K562 (cell line): ENCODE measurements around the gene TANC1. TPM values are rescaled to one million over a fixed set of nuclear protein-coding genes. Genes with fewer than 3 reads are reported as not detected.
A peak's percentile ranks its signal among the peaks of the same experiment; 100 is the strongest.

ENCODE experiments used
- ATF6 ChIP-seq: sonication (generic); formaldehyde crosslinking; IDR thresholded peaks from 2 replicates; pipeline ENCODE4 v1.4.0; 2020; ENCODE audit warnings: mild to moderate bottlenecking, missing genetic modification reagents
- ETV1 ChIP-seq: fragments of 450-650 bp; conservative IDR thresholded peaks from 2 replicates; pipeline ENCODE4 v1.6.1; 2016; ENCODE audit warnings: missing genetic modification characterization, control low read depth, low read depth, missing compliant biosample characterization
- MAFF ChIP-seq: IDR thresholded peaks from 2 replicates; pipeline ENCODE4 v1.6.1; 2012; ENCODE audit warnings: low read length, improper control_type of control experiment
- MED1 ChIP-seq: sonication (generic); formaldehyde crosslinking; IDR thresholded peaks from 2 replicates; pipeline ENCODE4 v1.8.1; 2023; ENCODE audit warnings: missing genetic modification reagents, borderline replicate concordance
- NKRF ChIP-seq: fragments of 450-650 bp; IDR thresholded peaks from 2 replicates; pipeline ENCODE4 v1.6.1; 2016; ENCODE audit warnings: borderline replicate concordance
- POLR2B ChIP-seq: fragments of 450-650 bp; IDR thresholded peaks from 2 replicates; pipeline ENCODE4 v1.6.1; 2018; ENCODE audit warnings: low read depth; ENCODE audit not compliant: partially characterized antibody
- RBM14 ChIP-seq: fragments of 200-400 bp; formaldehyde crosslinking; IDR thresholded peaks from 2 replicates; pipeline ENCODE4 v1.6.1; 2018; ENCODE audit warnings: low read depth, mild to moderate bottlenecking, low read length, moderate library complexity, borderline replicate concordance; ENCODE audit not compliant: insufficient read depth
- RBM34 ChIP-seq: fragments of 200-400 bp; formaldehyde crosslinking; IDR thresholded peaks from 2 replicates; pipeline ENCODE4 v1.6.1; 2018; ENCODE audit warnings: low read length, borderline replicate concordance; ENCODE audit not compliant: insufficient read depth
- SPI1 ChIP-seq: IDR thresholded peaks from 2 replicates; pipeline ENCODE4 v1.6.1; 2011; ENCODE audit warnings: low read depth, low read length, control low read depth, borderline replicate concordance
- TAF1 ChIP-seq: IDR thresholded peaks from 2 replicates; pipeline ENCODE4 v1.6.1; 2011; ENCODE audit warnings: mild to moderate bottlenecking, low read length, moderate library complexity; ENCODE audit not compliant: insufficient read depth, control insufficient read depth, severe bottlenecking; ENCODE audit errors: extremely low read depth
- TBL1XR1 ChIP-seq, 2 experiments: IDR thresholded peaks; 2 replicates each; pipeline ENCODE4 v1.6.1; 2012; ENCODE audit warnings: improper control_type of control experiment in 2 of 2, low read length in 2 of 2, mild to moderate bottlenecking in 1 of 2
- THRAP3 ChIP-seq: fragments of 450-650 bp; IDR thresholded peaks from 2 replicates; pipeline ENCODE4 v1.6.1; 2016; ENCODE audit warnings: mild to moderate bottlenecking, inconsistent platforms, borderline replicate concordance
- TRIM28 ChIP-seq: fragments of 450-650 bp; IDR thresholded peaks from 2 replicates; pipeline ENCODE4 v1.6.1; 2017
- U2AF2 ChIP-seq: fragments of 200-400 bp; formaldehyde crosslinking; optimal IDR thresholded peaks from 2 replicates; pipeline ENCODE3; 2017; ENCODE audit warnings: low read depth, mild to moderate bottlenecking, low read length
- YBX1 ChIP-seq: fragments of 450-650 bp; IDR thresholded peaks from 2 replicates; pipeline ENCODE4 v1.7.1; 2016; ENCODE audit warnings: mild to moderate bottlenecking
- ZNF311 ChIP-seq: fragments of 250-450 bp; sonication (Bioruptor Pico); IDR thresholded peaks from 2 replicates; pipeline ENCODE4 v1.4.0; 2020; ENCODE audit warnings: mild to moderate bottlenecking, moderate library complexity
- ZNF740 ChIP-seq, 3 experiments: fragments of 200-800 bp in 1 of 3; sonication (Bioruptor generic) in 1 of 3; sonication (generic) in 1 of 3; formaldehyde crosslinking in 1 of 3; IDR thresholded peaks; 2 replicates each; pipeline versions ENCODE4 v1.6.1 to v1.8.0; 2016 to 2022; ENCODE audit warnings: mild to moderate bottlenecking in 2 of 3, missing compliant biosample characterization in 2 of 3, missing genetic modification characterization in 2 of 3, missing genetic modification reagents in 1 of 3
- ZNF766 ChIP-seq: fragments of 200-800 bp; sonication (Bioruptor generic); conservative IDR thresholded peaks from 2 replicates; pipeline ENCODE4 v1.6.1; 2016; ENCODE audit warnings: missing genetic modification characterization, missing compliant biosample characterization
- polyA plus RNA-seq, 8 experiments: library from polyadenylated mRNA; depleted of rRNA in 4 of 8; stranded (reverse) in 5 of 8; unstranded in 3 of 8; fragments of >200 nt; fragmentation: Nextera tagmentation in 2 of 8; fragmentation: Illumina TruSeq in 1 of 8; extraction: Ambion mirVana in 2 of 8; extraction: Trizol in 1 of 8; gene quantifications; 2 replicates each; pipeline versions ENCODE4 v1.2.1 to v1.2.3, GENCODE V29; 2011 to 2014; ENCODE audit warnings: inconsistent platforms in 1 of 8, missing spikeins in 1 of 8
- total RNA-seq, 7 experiments: library from RNA; depleted of rRNA in 6 of 7; stranded (reverse); fragments of >200 nt in 6 of 7; fragmentation: Illumina TruSeq in 2 of 7; extraction: Trizol in 2 of 7; gene quantifications; 2 replicates each; pipeline versions ENCODE4 v1.2.1 to v1.2.3, GENCODE V29; 2011 to 2021; ENCODE audit warnings: low replicate concordance in 1 of 7
- TF ChIP-seq, protein P1 (sequence below): fragments of 250-450 bp; sonication (Bioruptor Pico); IDR thresholded peaks from 2 replicates; pipeline ENCODE4 v1.5.0; 2020; ENCODE audit warnings: mild to moderate bottlenecking
- TF ChIP-seq, protein P2 (sequence below): fragments of 450-650 bp; formaldehyde crosslinking; IDR thresholded peaks from 2 replicates; pipeline ENCODE4 v1.4.0; 2022; ENCODE audit warnings: missing genetic modification characterization

TANC1 gene
- total and polyA plus RNA-seq, 9 of the 15 experiments (the other 6 are each of a cell fraction or from before 2014, with no cell fraction given), result under 0.01 to 0.20 (median 0.07) TPM; not detected in 1

DNA sequence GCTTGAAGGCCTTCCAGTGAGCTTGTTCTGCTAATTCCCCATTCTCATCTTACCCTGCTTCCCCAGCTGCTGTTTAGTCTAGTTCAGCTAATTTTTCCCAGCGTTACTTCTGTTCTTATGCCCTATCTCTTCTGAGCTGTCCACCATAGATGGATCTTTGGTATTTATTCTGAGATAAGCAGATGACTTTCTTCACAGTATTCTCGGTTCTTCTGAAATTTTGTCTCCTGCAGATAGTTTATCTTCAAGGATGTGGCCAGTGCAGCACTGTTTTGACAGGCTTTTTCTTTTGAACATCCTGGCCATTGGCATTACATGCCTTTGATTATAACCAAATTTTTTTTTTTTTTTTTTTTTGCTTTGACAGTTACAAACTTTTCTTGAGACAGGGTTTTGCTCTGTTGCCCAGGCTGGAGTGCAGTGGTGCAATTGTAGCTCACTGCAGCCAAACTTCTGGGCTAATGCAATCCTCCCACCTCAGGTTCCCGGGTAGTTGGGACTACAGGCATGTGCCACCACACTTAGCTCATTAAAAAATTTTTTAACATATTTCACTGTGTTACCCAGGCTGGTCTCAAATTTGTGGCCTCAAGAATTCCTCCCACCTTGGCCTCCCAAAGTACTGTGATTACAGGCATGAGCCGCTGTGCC, 183.8 kb downstream of the TANC1 start (continued):
- TF ChIP-seq ATF6 (CRISPR knock-in tag), result no peak
- no peak for TF ChIP-seq SPI1
- no peak for TF ChIP-seq YBX1
- TF ChIP-seq MAFF, result peak; percentile 36; the same call in 1 of the 2 replicates
- no peak for TF ChIP-seq NKRF
- no peak for TF ChIP-seq ETV1 (tag)
- no peak for TF ChIP-seq RBM34
- no peak for TF ChIP-seq THRAP3
- no peak for TF ChIP-seq U2AF2
- TF ChIP-seq, protein P1, sequence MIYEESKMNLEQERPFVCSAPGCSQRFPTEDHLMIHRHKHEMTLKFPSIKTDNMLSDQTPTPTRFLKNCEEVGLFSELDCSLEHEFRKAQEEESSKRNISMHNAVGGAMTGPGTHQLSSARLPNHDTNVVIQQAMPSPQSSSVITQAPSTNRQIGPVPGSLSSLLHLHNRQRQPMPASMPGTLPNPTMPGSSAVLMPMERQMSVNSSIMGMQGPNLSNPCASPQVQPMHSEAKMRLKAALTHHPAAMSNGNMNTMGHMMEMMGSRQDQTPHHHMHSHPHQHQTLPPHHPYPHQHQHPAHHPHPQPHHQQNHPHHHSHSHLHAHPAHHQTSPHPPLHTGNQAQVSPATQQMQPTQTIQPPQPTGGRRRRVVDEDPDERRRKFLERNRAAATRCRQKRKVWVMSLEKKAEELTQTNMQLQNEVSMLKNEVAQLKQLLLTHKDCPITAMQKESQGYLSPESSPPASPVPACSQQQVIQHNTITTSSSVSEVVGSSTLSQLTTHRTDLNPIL, result no peak
- no peak for TF ChIP-seq MED1 (CRISPR knock-in tag)
- TF ChIP-seq, protein P2, sequence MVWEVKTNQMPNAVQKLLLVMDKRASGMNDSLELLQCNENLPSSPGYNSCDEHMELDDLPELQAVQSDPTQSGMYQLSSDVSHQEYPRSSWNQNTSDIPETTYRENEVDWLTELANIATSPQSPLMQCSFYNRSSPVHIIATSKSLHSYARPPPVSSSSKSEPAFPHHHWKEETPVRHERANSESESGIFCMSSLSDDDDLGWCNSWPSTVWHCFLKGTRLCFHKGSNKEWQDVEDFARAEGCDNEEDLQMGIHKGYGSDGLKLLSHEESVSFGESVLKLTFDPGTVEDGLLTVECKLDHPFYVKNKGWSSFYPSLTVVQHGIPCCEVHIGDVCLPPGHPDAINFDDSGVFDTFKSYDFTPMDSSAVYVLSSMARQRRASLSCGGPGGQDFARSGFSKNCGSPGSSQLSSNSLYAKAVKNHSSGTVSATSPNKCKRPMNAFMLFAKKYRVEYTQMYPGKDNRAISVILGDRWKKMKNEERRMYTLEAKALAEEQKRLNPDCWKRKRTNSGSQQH (CRISPR knock-in tag), result no peak
- TF ChIP-seq TRIM28, result no peak
- TF ChIP-seq POLR2B, result no peak
- peak in 1 of 2 experiments; percentile 89; a peak in 2 of 4 replicates for TF ChIP-seq TBL1XR1 (IDR thresholded peaks at IDR 0.05; ENCODE audit: low read length in 2 of 2)
- no peak for TF ChIP-seq TAF1
- TF ChIP-seq ZNF740 (CRISPR knock-in tag; IDR thresholded peaks at IDR 0.05), result no peak
- no peak for TF ChIP-seq ZNF740 (tag; IDR thresholded peaks at IDR 0.05)
- no peak for TF ChIP-seq RBM14
- TF ChIP-seq ZNF766 (CRISPR knock-in tag), result peak; percentile 83
- peak; percentile 93 for TF ChIP-seq ZNF311 (CRISPR knock-in tag)
